Measurements from ENCODE around the gene PERCC1. TPM values are rescaled to one million over a fixed set of nuclear protein-coding genes. Genes with fewer than 3 reads are reported as not detected.

Gene PERCC1
- total RNA-seq, 3 donors from 2014 or later: not detected

DNA sequence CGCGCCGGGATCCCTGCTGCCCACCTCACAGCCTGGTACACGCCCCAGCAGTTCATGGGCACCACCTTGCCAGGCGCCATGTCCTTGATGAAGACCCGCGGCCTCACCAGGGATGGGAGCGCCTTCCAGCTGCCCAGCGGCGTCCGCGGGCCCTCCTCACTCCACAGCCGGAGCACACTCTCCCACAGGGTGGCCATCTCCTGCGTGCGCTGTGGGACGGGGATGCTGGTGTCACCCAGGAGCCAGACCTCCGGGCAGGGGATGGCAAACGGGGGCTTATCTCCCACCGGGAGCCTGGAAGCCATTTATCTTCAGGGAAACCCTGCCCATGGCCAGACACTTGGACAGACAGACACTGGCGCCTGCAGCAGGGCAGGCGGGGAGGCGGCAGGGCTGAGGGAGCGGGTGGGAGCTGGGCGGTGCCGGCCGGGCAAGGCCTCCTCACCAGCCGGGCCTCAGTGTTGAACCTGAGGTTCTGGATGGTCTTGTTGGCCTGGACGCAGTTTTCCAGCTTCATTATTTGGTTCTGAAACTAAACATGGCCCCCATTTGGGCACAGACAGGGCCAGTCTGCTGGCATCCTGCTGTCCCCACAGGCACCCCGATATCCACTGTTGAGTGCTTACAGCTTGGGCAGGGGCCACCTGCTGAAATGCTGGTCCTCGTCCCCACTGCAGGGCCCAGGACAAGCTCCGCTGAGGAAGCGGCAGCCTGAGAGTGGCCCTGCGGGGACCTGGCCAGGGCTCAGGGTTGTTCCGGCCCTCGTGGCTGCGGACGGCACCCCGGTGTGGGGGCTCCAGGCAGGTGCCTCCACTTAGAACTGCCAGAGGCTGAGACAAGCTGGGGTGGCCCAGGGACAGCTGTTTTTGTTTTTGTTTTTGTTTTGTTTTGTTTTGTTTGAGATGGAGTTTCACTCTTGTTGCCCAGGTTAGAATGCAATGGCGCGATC is 4.0 kb downstream of the PERCC1 start:
- Histone ChIP-seq H3K27ac (no peak overlapping the region), H3K4me1 (no peaks in the 10 kb centered on the region), H3K36me3 (no peaks in the 10 kb centered on the region), H3K27me3 (no peaks in the 10 kb centered on the region), H3K4me3 (no peak overlapping the region), H3K9me3 (no peaks in the 10 kb centered on the region)
- DNase-seq (ENCODE audit: low spot score in 2 of 2): no peak
- intact Hi-C loops (cut with DNase I; ENCODE audit: low total_unique reads): no loop called here
- TF ChIP-seq POLR2AphosphoS5 (IDR thresholded peaks at IDR 0.05): no peak

DNA sequence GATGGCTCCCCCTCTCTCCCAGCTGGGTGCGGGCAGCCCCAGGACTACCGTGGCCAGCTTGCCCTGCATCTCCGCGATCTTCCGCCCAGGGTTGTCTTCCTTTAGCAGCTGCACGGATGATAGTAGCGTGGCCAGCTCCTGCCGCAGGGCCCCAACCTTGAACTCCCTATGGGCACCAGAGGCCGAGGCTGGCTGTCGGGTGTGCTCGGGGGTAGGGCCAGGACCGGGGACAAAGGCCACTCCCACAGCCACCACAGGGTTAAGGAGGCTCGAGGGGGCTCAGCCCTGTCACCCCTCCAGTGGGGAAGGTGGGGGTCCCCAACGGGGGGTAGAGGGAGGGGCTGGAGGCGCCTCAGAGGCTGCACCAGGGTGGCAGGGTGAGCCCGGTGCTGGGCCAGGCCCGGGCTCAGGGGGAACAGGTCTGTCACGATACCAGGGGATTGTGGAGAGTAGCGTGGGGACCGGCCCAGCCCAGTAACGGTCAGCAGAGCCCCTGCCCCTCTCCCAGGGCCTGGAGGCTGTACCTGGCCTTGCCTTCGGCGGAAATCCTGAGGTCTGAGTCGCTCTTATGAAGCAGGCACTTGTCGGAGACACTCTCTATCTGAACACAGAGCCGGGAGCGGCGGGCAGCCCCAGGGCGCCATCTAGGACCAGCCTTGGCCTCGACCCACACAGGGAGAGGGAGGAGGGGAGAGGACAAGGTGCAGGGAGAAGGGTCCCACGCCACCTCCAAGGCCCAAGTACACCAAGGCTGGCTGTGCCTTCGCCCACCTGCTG is 5.2 kb downstream of the PERCC1 start:
- no peak for DNase-seq (ENCODE audit: low spot score in 2 of 2)
- no peaks in the 10 kb centered on the region for H3K4me1 ChIP-seq
- intact Hi-C loops (cut with DNase I; ENCODE audit: low total_unique reads): loop anchor here (1.0 kb wide), 1 partner anchor 20 kb away; no protein-coding TSS in a partner anchor
- H3K27me3 ChIP-seq: no peaks in the 10 kb centered on the region
- no peak for TF ChIP-seq POLR2A (IDR thresholded peaks at IDR 0.05)
- TF ChIP-seq, protein P1, sequence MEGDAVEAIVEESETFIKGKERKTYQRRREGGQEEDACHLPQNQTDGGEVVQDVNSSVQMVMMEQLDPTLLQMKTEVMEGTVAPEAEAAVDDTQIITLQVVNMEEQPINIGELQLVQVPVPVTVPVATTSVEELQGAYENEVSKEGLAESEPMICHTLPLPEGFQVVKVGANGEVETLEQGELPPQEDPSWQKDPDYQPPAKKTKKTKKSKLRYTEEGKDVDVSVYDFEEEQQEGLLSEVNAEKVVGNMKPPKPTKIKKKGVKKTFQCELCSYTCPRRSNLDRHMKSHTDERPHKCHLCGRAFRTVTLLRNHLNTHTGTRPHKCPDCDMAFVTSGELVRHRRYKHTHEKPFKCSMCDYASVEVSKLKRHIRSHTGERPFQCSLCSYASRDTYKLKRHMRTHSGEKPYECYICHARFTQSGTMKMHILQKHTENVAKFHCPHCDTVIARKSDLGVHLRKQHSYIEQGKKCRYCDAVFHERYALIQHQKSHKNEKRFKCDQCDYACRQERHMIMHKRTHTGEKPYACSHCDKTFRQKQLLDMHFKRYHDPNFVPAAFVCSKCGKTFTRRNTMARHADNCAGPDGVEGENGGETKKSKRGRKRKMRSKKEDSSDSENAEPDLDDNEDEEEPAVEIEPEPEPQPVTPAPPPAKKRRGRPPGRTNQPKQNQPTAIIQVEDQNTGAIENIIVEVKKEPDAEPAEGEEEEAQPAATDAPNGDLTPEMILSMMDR (IDR thresholded peaks at IDR 0.05): no peak
- no peak for TF ChIP-seq POLR2AphosphoS5 (IDR thresholded peaks at IDR 0.05)
- H3K4me3 ChIP-seq: no peak overlapping the region
- no peaks in the 10 kb centered on the region for H3K36me3 ChIP-seq
- no peaks in the 10 kb centered on the region for H3K9me3 ChIP-seq
- H3K27ac ChIP-seq: no peak overlapping the region

DNA sequence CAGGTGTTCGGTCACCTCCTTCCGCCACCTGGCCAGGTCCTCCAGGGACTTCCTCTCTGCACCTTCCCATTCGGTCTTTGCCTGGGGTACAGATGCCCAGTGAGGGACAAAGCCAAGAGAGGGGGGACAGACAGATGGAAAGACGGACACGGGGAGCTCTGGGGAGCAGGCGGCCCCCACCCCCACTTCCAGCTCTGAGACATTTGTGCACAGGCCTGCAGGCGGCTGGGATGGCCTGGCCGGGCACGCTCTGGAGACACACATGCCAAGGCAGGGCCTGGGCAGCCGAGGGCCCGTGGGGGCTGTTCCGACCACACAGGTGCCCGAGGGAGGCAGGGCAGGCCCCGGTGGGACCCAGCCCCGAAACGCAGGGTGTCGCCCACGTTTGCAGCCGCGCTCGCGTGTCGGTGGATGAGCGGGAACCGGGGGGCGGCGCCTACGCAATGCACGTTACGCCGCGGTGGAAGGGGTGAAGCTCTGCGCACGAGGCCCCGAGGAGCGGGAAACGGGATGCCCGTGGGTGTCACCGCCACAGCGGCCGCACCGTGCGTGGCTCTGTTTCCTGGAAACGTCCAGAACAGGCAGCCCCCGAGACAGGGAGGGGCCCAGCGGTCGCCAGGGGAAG is 6.0 kb downstream of the PERCC1 start:
- intact Hi-C loops (cut with DNase I; ENCODE audit: low total_unique reads): loop anchor here (1.0 kb wide), 1 partner anchor 19 kb away; no protein-coding TSS in a partner anchor
- Histone ChIP-seq H3K9me3 (no peaks in the 10 kb centered on the region), H3K4me1 (no peaks in the 10 kb centered on the region), H3K27ac (no peak overlapping the region), H3K27me3 (no peaks in the 10 kb centered on the region), H3K4me3 (no peak overlapping the region), H3K36me3 (no peaks in the 10 kb centered on the region)
- DNase-seq (ENCODE audit: low spot score in 2 of 2): no peak
- TF ChIP-seq POLR2AphosphoS5 (IDR thresholded peaks at IDR 0.05) (no peak), POLR2A (IDR thresholded peaks at IDR 0.05) (no peak)
- TF ChIP-seq, protein P1 (IDR thresholded peaks at IDR 0.05): no peak

DNA sequence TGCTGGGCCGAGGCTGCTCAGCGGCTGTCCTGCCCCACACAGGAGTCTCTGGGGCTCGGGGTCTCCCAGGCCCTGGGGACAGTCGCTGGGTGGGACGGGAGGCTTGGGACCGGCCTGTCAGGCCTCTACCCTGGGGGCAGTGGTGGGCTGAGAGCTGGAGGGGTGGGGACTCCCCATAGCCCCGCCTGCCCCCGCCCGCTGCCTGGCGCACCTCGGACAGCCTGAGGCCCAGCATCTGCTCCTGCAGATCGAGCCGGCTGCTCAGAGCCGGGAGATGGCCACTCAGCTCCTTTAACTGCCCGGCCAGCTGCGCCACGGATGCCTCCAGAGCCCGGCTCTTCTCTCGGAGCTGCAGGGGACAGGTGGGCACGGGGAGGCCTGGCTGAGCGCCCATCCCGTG is 6.7 kb downstream of the PERCC1 start:
- H3K9me3 ChIP-seq: no peaks in the 10 kb centered on the region
- no peak overlapping the region for H3K27ac ChIP-seq
- no peak for DNase-seq (ENCODE audit: low spot score in 2 of 2)
- TF ChIP-seq, protein P1 (IDR thresholded peaks at IDR 0.05): no peak
- no peak for TF ChIP-seq POLR2A (IDR thresholded peaks at IDR 0.05)
- no peak for TF ChIP-seq POLR2AphosphoS5 (IDR thresholded peaks at IDR 0.05)
- no peaks in the 10 kb centered on the region for H3K4me1 ChIP-seq
- intact Hi-C loops (cut with DNase I; ENCODE audit: low total_unique reads): no loop called here
- H3K4me3 ChIP-seq: no peak overlapping the region
- H3K36me3 ChIP-seq: no peaks in the 10 kb centered on the region
- no peaks in the 10 kb centered on the region for H3K27me3 ChIP-seq

DNA sequence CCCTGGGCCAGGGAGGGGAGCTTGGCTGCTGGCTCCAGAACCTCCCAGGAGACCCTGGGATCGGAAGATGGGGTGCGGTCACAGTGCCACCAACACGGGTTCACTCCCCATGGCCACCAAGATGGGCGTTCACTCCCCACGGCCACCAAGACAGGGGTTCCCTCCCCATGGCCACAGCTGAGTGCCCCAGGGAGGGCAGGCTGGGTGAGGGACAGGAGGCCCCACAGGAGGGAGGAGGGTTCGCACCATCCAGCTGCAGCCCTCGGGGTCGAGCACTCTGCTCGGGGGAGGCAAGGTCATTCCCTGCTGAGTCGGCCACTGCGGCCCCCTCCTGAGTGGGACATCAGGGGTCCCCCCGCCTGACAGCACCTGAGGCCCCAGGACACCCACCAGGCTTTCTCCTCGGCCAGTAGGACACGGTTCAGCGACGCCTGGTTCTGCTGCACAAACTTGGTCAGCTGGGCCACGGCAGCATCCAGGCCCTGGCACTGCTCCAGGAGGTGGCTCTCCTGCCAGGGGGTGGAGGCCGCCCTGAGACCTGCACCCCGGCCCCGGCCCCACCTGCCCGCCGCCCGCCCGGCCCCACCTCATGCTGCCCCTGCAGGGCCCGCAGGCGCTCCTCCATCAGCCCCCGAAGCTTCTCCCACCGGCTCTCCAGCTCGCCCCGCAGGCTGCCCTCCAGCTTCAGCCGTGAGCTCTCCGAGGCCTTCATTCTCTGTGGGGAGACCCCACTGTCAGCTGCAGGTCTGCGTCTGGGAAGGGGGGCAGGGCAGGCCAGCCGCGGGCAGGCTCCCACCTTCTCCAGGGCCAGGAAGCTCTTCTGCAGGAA is 7.6 kb downstream of the PERCC1 start:
- no peaks in the 10 kb centered on the region for H3K9me3 ChIP-seq
- TF ChIP-seq POLR2AphosphoS5 (IDR thresholded peaks at IDR 0.05) (no peak), POLR2A (IDR thresholded peaks at IDR 0.05) (no peak)
- TF ChIP-seq, protein P1 (IDR thresholded peaks at IDR 0.05): no peak
- no peaks in the 10 kb centered on the region for H3K36me3 ChIP-seq
- H3K4me3 ChIP-seq: no peak overlapping the region
- intact Hi-C loops (cut with DNase I; ENCODE audit: low total_unique reads): no loop called here
- no peaks in the 10 kb centered on the region for H3K4me1 ChIP-seq
- no peaks in the 10 kb centered on the region for H3K27me3 ChIP-seq
- no peak for DNase-seq (ENCODE audit: low spot score in 2 of 2)
- H3K27ac ChIP-seq: no peak overlapping the region
